ENCODE measurements around the gene P2RY8. TPM values are rescaled to one million over a fixed set of nuclear protein-coding genes. Genes with fewer than 3 reads are reported as not detected.
"Not testable (repeated sequence)": the region's sequence is repeated elsewhere in the genome, so short reads cannot be mapped to it uniquely, and the experiment has no call there.

The P2RY8 gene
- total RNA-seq, 1 donor from 2014 or later, result not detected

DNA sequence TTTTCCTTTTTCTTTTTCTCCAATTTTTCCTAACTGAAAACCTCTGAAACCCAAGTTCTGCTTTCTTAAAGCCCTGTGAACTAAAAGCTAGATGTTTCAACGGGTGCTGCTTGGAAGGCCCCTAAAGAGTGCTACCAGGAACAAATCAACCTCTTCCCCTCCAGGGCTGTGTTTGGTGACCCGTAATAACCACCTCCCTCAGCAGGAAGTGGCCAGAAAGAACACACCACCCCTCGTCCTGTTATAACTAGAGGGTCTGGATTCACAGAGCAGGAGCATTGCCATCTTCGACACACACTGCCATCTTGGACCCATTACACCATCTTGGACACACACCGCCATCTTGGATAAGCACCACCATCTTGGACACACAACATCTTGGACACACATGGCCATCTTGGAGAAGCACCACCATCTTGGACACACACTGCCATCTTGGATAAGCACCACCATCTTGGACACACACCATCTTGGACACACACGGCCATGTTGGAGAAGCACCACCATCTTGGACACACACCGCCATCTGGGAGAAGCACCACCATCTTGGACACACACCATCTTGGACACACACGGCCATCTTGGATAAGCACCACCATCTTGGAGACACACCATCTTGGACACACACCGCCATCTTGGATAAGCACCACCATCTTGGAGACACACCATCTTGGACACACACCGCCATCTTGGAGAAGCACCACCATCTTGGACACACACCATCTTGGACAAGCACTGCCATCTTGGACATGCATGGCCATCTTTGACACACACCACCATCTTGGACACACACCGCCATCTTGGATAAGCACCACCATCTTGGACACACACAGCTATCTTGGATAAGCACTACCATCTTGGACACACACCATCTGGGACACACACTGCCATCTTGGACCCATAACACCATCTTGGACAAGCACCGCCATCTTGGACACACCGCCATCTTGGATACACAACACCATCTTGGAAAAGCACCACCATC is 89.7 kb downstream of the P2RY8 start:
- DNase-seq (ENCODE audit: low read depth), result not testable (repeated sequence)

DNA sequence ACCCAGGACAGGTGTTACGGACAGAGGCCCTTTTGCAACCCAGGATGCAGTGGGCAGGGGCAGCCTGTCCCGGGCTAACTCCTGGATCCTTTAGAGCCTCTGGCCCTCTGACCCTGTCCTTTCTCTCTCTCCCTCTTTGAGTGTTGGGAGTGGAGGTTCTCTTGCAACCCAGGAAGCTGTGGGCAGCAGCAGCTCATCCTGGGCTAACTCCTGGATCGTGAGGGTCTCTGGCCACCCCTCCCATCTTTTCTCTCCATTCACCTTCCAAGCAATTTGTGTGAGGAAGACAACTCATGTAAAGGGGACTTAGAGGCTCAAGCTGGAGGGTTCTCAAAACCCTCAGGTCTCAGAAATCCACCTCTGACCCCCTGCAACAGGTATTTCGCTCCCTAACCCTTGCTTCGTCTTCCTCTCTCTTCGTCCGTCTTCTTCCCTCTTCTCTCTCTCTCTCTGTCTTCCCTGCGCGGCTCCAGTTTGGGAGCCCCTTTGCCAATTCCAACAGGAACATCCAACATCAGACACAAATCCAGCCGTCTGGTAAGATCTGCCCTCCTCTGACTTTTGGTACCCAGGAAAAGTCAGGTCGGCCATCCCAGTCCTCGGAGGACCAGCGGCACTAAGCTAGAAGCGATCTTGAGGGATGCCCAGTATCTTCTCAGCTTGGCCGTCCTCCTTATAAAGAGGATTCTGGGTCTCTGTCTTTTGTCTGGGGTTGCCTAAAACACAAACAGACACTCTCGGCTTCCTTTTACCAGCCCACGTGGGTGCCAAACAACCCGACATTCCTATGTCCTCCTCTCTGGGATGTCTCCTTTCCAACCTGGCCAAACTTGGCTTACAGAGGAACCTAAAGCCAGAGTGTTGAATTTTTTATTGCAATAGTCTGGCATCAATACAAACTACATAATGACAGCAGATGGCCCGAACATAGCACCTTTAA is 92.2 kb downstream of the P2RY8 start:
- no peak for DNase-seq (ENCODE audit: low read depth)

DNA sequence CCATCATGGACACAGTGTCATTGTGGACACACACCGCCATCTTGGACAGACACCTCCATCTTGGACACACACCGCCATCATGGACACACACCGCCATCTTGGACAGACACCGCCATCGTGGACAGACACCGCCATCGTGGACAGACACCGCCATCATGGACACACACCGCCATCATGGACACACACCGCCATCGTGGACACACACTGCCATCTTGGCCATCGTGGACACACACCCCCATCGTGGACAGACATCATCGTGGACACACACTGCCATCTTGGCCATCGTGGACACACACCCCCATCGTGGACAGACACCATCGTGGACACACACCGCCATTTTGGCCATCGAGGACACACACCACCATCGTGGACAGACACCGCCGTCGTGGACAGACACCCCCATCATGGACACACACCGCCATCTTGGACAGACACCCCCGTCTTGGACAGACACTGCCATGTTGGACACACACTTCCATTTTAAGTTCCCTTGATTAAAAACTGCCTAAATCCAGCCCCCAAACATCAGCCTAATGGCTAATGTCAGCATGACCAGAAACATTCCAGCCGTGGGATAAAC is 93.4 kb downstream of the P2RY8 start:
- no peak for DNase-seq (ENCODE audit: low read depth)

DNA sequence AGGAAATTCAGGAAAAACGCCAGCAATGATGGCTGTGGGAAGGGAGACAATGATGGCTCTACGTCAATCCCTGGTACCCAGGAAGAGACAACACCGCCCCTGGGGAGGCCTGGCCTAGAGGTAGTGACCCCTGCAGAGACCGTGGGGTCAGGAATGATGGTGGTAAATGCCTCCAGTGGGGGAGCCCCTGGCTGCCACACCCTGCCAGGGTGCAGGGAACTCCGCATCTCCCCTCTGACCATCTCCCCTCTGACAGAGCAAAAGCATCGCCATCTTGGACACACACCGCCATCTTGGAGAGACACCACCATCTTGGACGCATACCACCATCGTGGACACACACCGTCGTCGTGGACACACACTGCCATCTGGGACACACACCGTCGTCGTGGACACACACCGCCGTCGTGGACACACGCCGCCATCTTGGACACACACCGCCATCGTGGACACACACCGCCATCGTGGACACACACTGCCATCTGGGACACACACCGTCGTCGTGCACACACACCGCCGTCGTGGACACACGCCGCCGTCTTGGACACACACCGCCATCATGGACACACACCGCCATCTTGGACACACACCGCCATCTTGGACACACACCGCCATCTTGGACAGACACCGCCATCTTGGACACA is 94.1 kb downstream of the P2RY8 start:
- no peak for DNase-seq (ENCODE audit: low read depth)

DNA sequence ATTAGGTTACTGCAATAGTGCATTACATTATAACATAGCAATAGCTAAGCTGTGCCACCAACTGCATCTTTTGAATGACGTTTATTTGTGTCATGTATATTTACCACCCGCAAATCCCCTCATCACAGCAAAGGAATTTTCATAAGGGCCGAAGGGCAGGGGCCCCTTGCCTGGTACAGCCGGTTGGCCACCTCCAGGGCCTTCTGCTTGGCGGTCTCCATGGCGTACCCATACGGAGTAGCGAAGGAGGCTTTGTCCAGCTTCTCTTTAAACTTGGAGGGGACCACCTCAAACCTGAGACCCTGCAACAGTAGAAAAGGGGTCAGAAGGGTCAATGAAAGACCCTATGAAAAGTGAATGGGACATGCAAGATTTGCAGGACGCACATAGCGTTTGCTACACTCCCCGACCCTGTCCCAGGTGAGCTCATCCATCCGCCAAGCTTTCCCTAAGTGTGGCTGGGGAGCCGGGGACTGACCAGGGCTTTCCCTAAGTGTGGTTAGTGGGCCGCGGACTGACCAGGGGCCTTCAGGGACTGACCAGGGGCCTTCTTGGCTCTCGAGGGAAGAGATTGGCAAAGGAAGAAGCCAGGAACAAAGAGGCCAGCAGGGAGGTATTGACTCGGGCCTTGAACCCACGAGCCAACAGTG is 94.8 kb downstream of the P2RY8 start:
- no peak for DNase-seq (ENCODE audit: low read depth)

DNA sequence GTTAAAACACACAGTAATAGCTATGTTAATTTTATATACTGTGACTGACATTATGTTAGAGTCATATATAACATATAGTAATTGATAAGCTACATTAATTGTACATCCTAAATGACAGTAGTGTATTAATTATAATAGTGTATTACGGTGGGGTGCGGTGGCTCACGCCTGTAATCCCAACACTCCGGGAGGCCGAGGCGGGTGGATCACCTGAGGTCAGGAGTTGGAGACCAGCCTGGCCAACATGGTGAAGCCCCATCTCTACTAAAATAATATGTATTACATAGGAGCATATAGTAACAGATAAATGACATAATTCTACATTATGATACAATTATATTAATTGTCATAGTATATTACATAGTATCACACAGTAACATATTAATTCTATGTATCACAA is 96.5 kb downstream of the P2RY8 start:
- DNase-seq (ENCODE audit: low read depth), result no peak

DNA sequence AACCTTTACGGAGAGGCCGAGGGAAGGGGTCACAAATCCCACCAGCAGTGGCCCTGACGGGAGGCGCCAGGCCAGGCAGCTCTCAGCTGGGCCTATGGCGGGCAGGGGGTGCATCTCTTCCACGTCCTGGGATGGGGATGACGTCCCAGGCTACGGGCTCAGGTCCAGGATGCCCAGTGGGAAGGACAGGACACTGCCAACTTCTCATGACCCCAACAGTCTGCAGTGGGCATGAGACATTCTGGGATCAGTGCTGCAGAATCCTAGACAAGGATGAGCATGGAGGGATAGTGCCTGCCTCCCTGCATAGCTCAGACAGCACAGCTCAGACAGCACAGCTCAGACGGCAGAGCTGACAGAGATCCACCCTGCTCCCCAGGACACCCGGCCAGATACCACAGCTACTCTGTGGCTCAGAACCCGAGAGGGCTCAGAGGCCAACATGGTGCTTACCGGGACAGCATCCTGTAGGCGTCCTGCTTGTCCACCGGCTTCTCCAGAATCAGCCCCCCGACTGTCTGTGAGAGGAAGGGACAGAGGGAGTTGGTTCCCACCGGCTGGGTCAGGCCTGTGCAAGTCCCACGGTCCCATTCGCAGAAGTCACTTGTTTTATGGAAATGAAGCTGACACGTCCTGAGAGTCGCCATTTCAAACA is 101.6 kb downstream of the P2RY8 start:
- DNase-seq (ENCODE audit: low read depth), result no peak

DNA sequence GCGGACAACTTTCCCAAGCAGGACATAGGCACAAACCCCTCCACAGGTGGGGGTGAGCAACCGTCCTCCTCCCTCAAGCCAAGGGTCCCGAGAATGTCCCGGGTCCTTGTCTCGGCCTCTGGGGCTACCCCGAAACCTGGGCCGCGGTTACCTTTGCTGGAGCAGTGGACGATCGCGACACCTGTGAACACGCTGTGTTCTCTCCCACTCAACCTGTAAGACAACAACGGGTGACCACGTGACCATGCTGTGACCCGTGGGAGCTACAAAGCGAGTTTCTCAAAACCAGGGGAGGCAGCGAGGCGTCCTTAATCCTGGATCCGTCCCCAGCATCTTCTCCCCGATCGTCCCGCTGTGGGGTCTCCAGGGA is 102.1 kb downstream of the P2RY8 start:
- DNase-seq (ENCODE audit: low read depth), result no peak

DNA sequence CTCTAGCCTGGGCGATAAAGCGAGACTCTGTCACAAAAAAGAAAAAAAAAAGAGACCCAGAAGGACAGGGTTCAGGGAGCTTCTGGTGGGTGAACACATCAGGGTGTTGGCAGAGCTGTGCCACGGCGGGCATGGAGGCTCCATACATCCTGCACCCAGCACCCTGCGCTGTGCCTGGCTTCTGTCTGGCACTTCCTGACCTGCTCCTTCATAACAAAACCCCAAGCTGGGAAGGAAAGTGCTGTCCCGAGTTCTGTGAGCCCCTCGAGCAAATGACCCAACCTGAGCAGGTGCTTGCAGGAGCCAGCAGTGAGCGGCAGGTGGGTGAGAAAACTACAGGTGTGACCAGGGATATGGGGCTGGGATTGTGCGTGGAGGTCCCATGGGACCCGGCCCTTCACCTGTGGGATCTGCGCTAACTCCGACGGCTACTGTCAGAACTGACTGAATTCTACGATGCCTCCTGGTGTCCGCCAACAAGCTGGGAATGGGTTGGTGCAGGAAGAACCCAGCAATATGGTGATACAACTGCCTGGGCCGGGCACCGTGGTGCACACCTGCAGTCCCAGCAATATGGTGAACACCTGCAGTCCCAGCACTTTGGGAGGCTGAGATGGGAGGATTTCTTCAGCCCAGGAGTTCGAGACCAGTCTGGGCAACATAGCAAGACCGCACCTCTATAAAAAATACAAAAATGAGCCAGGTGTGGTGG is 103.2 kb downstream of the P2RY8 start:
- DNase-seq (ENCODE audit: low read depth), result no peak

DNA sequence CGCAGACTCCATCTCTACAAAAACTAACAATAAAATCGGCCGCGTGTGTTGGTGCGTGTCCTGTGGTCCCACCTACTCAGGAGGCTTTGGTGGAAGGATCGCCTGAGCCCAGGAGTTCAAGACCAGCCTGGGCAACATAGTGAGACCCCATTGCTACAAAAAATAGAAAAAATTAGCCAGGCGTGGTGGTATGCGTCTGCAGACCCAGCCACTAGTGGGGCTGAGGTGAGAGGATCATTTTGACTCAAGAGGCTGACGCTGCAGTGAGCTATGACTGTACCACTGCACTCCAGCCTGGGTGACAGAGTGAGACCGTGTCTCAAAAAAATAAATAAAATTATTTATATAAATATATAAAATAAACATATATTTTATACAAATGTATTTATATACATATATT is 106.5 kb downstream of the P2RY8 start:
- DNase-seq (ENCODE audit: low read depth), result no peak

DNA sequence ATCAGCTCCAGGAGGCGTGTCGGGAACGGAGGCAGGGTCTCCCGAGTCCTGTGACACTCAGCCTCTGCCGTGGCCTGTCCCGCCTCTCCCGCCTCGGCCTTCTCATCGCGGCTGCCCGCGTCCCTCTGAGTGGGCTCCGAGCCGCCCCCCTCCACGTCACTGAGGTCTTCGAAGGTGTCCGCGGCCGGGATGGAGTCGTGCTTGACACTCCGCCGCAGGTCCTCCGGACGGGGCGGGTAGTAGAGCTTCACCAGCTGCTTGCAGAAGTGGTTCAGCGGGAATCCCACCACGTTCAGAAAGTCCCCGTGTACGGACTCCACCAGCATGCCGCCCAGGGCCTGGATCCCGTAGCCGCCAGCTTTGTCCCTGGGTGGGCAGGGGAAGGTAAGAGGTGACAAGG is 109.2 kb downstream of the P2RY8 start:
- DNase-seq (ENCODE audit: low read depth), result no peak

DNA sequence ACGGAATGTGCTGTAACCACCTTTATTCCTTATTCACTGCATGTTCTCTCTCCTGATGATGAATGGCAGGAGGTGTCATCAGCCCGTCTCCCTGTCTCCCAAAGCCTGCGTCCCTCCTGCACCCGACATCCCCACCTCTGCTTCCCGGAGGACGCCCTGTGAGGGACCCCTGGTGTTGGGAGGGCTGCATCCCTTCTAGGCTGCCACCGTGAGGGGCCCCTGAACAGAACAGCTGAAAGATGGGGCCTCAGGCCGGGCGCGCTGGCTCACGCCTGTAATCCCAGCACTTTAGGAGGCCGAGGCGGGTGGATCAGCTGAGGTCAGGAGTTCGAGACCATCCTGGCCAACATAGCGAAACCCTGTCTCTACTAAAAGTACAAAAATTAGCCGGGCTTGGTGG is 110.7 kb downstream of the P2RY8 start:
- not testable (repeated sequence) for DNase-seq (ENCODE audit: low read depth)

DNA sequence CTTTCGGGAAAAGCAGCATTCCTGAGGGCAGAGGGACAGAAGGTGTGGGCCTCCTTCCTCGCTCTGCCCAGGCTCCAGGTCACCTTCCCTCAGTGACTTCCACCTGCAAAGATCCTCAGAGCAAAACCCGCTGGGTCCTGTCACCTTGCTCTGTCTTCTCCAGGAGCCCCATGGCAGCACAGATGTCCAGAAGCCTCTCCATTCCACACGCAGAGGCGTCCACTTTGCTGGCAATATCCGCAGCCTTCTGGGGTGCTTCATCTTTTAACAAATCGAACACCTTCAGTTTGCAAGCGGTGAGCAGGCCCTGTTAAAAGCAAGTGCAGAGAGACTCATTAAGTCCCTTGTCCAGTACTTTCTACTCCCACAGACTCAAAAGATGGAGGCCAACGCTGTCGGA is 111.6 kb downstream of the P2RY8 start:
- no peak for DNase-seq (ENCODE audit: low read depth)

DNA sequence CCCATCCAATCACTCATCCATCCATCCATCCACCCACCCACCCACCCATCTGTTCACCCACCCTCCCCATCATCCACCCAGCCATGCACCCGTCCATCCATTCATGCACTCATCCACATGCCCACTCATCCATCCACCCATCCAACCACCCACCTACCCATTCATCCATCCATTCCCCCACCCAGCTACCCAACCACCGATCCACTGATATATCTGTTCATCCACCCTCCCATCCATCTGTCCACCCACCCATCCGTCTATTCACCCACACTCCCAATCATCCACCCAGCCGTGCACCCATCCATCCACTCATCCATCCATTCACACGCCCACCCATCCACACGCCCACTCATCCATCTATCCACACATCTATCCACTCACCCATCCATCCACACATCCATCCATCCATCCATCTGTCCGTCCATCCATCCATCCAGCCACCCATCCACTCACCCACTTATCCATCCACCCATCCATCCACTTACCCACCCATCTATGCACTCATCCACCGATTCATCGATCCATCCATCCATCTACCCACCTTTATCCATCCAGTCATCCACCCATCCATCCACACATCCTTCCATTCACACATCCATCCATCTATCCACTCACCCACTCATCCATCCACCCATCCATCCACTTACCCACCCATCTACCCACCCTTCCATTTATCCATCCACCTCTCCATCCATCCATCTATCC is 112.7 kb downstream of the P2RY8 start:
- DNase-seq (ENCODE audit: low read depth), result no peak

DNA sequence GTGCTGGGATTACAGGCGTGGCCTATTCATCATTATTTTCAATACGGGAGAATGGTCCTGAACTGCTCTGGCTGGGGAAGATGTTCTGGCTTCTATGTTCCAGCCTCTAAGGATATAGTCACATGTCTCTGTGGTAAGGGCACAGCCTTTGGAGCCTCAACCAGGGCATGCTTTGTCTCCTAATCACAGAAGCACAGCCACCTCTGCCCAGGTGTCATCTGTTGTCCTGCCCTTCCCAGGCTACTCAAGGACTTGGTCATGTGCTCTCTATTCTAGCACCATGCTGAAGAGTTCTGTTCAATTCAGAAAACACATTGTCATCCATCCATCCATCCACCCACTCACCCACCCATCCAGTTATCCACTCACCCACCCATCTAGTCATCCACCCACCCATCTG is 113.8 kb downstream of the P2RY8 start:
- no peak for DNase-seq (ENCODE audit: low read depth)

DNA sequence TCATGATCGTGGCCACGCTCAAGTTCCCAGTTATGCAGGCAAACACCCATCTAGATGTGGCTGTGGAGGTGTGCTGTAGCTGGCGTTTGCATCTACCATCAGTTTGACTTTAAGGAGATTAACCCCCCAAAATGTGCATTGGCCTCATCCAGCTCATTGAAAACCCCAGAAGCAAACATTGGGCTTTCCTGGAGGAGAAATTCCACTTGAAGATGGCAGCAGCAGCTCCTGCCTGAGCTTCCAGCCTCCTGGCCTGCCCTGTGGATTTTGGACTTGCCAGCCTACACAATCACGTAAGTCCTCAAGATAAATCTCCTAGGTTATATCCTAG is 114.9 kb downstream of the P2RY8 start:
- no peak for DNase-seq (ENCODE audit: low read depth)

DNA sequence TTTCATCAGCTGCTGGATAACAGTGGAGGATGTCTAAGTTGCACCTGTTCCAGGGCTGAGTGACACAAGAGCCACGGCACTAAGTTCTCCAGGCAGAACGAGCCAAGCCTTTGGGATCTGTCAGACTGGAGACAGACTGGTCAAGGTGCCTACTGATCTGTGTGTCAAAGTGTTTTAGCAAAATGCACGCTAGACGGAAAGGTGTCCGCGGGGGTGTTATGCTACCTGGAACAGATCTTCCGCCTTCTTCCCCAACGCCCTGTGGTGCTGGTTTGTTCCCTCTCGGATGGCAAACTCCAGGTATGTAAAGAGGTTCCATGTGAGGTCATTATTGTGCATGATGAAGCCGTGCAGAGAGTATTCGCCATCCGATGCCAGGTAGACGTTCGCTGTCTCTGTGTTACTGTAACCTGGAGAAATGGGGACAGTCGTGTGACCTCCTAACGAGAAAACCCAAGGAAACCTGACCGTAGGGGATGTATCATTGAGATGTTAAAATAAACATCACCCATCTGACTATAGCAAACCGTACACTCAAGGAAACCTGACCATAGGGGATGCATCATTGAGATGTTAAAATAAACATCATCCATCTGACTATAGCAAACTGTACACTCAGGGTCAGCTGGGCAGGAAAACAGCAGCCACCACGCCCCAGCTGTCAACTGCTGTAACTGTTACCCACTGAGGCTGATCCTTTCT is 115.4 kb downstream of the P2RY8 start:
- DNase-seq (ENCODE audit: low read depth), result peak; percentile 66

DNA sequence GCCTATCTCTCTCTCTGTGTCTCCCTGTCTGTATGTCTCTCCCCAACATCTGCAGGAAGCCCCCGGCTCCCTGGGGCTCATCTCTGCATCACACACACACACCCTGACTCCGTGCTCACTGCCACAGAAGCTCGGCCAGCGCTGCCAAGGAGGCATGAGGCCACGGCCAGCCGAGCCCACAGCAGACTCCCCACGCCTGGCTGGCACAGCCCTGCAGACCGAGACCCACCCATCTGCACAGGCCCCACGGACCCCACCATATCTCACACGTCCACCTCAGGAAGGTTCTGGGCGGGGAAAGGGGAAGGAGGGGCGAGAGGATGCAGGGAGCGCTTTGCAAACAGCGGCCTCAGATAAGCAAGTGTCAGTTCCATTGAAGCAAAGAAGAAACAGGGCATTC is 116.6 kb downstream of the P2RY8 start:
- no peak for DNase-seq (ENCODE audit: low read depth)
